SU-DHL-6 (cell line): ENCODE data around the gene BCORL1.

ENCODE experiments used
- H2AFZ ChIP-seq: fragments of 200-600 bp; sonication (generic); 2 replicates; pipeline ENCODE4 v1.6.1; 2014; ENCODE audit warnings: low read depth, mild to moderate bottlenecking, moderate library complexity, mixed read lengths, antibody characterized with exemption, low read length; ENCODE audit not compliant: severe bottlenecking
- H3F3A ChIP-seq: fragments of 200-600 bp; shearing (Covaris generic); 2 replicates; pipeline ENCODE4 v1.6.0; 2016; ENCODE audit warnings: antibody characterized with exemption, mild to moderate bottlenecking; ENCODE audit not compliant: insufficient read depth
- H3K27ac ChIP-seq: fragments of 200-600 bp; sonication (generic); 2 replicates; pipeline ENCODE4 v1.5.1; 2016; ENCODE audit warnings: low read depth, mild to moderate bottlenecking, low read length, moderate library complexity, mixed read lengths
- H3K27me3 ChIP-seq: fragments of 200-600 bp; sonication (generic), shearing (Covaris generic); 2 replicates; pipeline ENCODE4 v1.6.0; 2014; ENCODE audit warnings: mild to moderate bottlenecking, low read length
- H3K36me3 ChIP-seq: fragments of 200-600 bp; sonication (generic); 2 replicates; pipeline ENCODE4 v1.6.1; 2014; ENCODE audit warnings: mild to moderate bottlenecking, low read length, mixed read lengths
- H3K4me2 ChIP-seq: fragments of 300-600, 200-600 bp; shearing (Covaris generic), sonication (generic); 2 replicates; pipeline ENCODE4 v1.6.0; 2014; ENCODE audit warnings: low read length, low read depth, mild to moderate bottlenecking; ENCODE audit not compliant: poor library complexity, severe bottlenecking
- H3K4me3 ChIP-seq: fragments of 200-600 bp; sonication (generic); 2 replicates; pipeline ENCODE4 v1.5.1; 2014; ENCODE audit warnings: antibody characterized with exemption, low read length, mild to moderate bottlenecking, mixed read lengths; ENCODE audit not compliant: insufficient read depth, poor library complexity, severe bottlenecking
- H3K79me2 ChIP-seq: fragments of 200-600 bp; sonication (generic); 2 replicates; pipeline ENCODE4 v1.6.1; 2014; ENCODE audit warnings: mild to moderate bottlenecking, low read length, moderate library complexity; ENCODE audit not compliant: insufficient read depth
- H3K9ac ChIP-seq: fragments of 200-600 bp; sonication (generic); 2 replicates; pipeline ENCODE4 v1.7.0; 2014; ENCODE audit warnings: mild to moderate bottlenecking, low read length
- H3K9me2 ChIP-seq: fragments of 200-600 bp; sonication (generic); replicated peaks from 2 replicates; pipeline ENCODE4 v1.6.1; 2014; ENCODE audit warnings: low read length; ENCODE audit not compliant: insufficient read depth
- H3K9me3 ChIP-seq: fragments of 200-600 bp; sonication (generic); 2 replicates; pipeline ENCODE4 v1.6.1; 2014; ENCODE audit warnings: low read length, mixed read lengths; ENCODE audit not compliant: insufficient read depth
- H4K20me1 ChIP-seq: fragments of 200-600 bp; sonication (generic); 2 replicates; pipeline ENCODE4 v1.6.1; 2014; ENCODE audit warnings: low read depth, mild to moderate bottlenecking, antibody characterized with exemption, low read length, moderate library complexity, mixed read lengths
- CTCF ChIP-seq: fragments of 200-600 bp; sonication (generic); IDR thresholded peaks from one replicate; pipeline ENCODE4 v1.5.1; 2017; ENCODE audit warnings: antibody characterized with exemption, mild to moderate bottlenecking, low read length, moderate library complexity; ENCODE audit not compliant: insufficient read depth, poor library complexity, severe bottlenecking
- EZH2phosphoT487 ChIP-seq: fragments of 200-600 bp; sonication (generic), shearing (Covaris generic); conservative IDR thresholded peaks from 2 replicates; pipeline ENCODE4 v1.6.1; 2018; ENCODE audit warnings: mild to moderate bottlenecking, antibody characterized with exemption, low read length, moderate library complexity, mixed read lengths

BCORL1 gene

GRCh38 chrX:129961180-129962083 lies 21.0 kb upstream of the BCORL1 start:
- Histone ChIP-seq H3K9ac (peak overlapping the region; percentile 64), H4K20me1 (no peaks in the 10 kb centered on the region), H3K36me3 (no peaks in the 10 kb centered on the region), H3K9me3 (no peaks in the 10 kb centered on the region), H3K27ac (peak overlapping the region; percentile 48), H3K27me3 (no peaks in the 10 kb centered on the region), H3K79me2 (no peaks in the 10 kb centered on the region), H3F3A (0 out of 2 replicates have a peak, but pooled peaks cover 4% of the 10 kb centered on the region), H3K9me2 (no peaks in the 10 kb centered on the region), H2AFZ (peak overlapping the region; percentile 96), H3K4me2 (peak overlapping the region; percentile 80), H3K4me3 (peak overlapping the region; percentile 53)
- TF ChIP-seq CTCF (no peak), EZH2phosphoT487 (no peak)

GRCh38 chrX:129963729-129964128 lies 18.7 kb upstream of the BCORL1 start:
- H2AFZ ChIP-seq, result no peak overlapping the region
- no peaks in the 10 kb centered on the region for H4K20me1 ChIP-seq
- H3K27ac ChIP-seq, result no peak overlapping the region
- no peaks in the 10 kb centered on the region for H3K79me2 ChIP-seq
- H3K4me2 ChIP-seq, result no peak overlapping the region
- no peaks in the 10 kb centered on the region for H3K9me3 ChIP-seq
- no peaks in the 10 kb centered on the region for H3K36me3 ChIP-seq
- H3K27me3 ChIP-seq, result no peaks in the 10 kb centered on the region
- no peak overlapping the region for H3K9ac ChIP-seq
- H3K4me3 ChIP-seq, result no peak overlapping the region
- TF ChIP-seq CTCF (no peak), EZH2phosphoT487 (no peak)
- 0 out of 2 replicates have a peak, but pooled peaks cover 4% of the 10 kb centered on the region for H3F3A ChIP-seq
- no peaks in the 10 kb centered on the region for H3K9me2 ChIP-seq

- Histone ChIP-seq H4K20me1 (no peaks in the 10 kb centered on the region), H3F3A (0 out of 2 replicates have a peak, but pooled peaks cover 4% of the 10 kb centered on the region), H3K27ac (no peak overlapping the region), H2AFZ (no peak overlapping the region), H3K36me3 (no peaks in the 10 kb centered on the region), H3K9ac (no peak overlapping the region), H3K4me2 (no peak overlapping the region), H3K9me2 (no peaks in the 10 kb centered on the region), H3K9me3 (no peaks in the 10 kb centered on the region), H3K27me3 (no peaks in the 10 kb centered on the region), H3K4me3 (no peak overlapping the region), H3K79me2 (no peaks in the 10 kb centered on the region)
- TF ChIP-seq EZH2phosphoT487 (no peak), CTCF (no peak)
Measured at GRCh38 chrX:129965166-129965565, 17.3 kb upstream of the BCORL1 start.
